RKO (cell line): ENCODE data around the gene LSM7.

Experiments used
- DNase-seq: peaks from one replicate; pipeline ENCODE4 v3.0.0-alpha.2; 2016; ENCODE audit warnings: low spot score

LSM7 gene

GRCh38 chr19:2323707-2324106 lies 4.7 kb downstream of the LSM7 start:
- no peak for DNase-seq

GRCh38 chr19:2321565-2322283 lies 6.7 kb downstream of the LSM7 start:
- no peak for DNase-seq

- DNase-seq, result no peak
These were observed 7.4 kb downstream of the LSM7 start for GRCh38 chr19:2320939-2321338.

GRCh38 chr19:2320049-2320448 lies 8.3 kb downstream of the LSM7 start:
- no peak for DNase-seq

- no peak for DNase-seq
These were observed 8.8 kb downstream of the LSM7 start for GRCh38 chr19:2319551-2319950.

- no peak for DNase-seq
These were observed 9.5 kb downstream of the LSM7 start for GRCh38 chr19:2318923-2319322.

GRCh38 chr19:2317756-2318155 lies 10.6 kb downstream of the LSM7 start:
- no peak for DNase-seq

GRCh38 chr19:2317300-2317699 lies 11.1 kb downstream of the LSM7 start:
- no peak for DNase-seq

- no peak for DNase-seq
These were observed 12.5 kb downstream of the LSM7 start for GRCh38 chr19:2315818-2316353.

- DNase-seq, result no peak
These were observed 13.1 kb downstream of the LSM7 start for GRCh38 chr19:2315121-2315817.

GRCh38 chr19:2312820-2313501 lies 15.4 kb downstream of the LSM7 start:
- DNase-seq, result no peak

GRCh38 chr19:2311093-2311492 lies 17.3 kb downstream of the LSM7 start:
- no peak for DNase-seq

GRCh38 chr19:2309734-2310362 lies 18.5 kb downstream of the LSM7 start:
- DNase-seq, result no peak

GRCh38 chr19:2308114-2308556 lies 20.3 kb downstream of the LSM7 start, which contains the start of gene LINGO3:
TSS of gene LINGO3 (minus strand) at chr19:2308154. CDS start at chr19:2291776, 16,378 bp downstream.
- no peak for DNase-seq

GRCh38 chr19:2307518-2308012 lies 20.8 kb downstream of the LSM7 start:
- DNase-seq, result no peak

- DNase-seq, result no peak
These were observed 21.4 kb downstream of the LSM7 start for GRCh38 chr19:2306971-2307370.

GRCh38 chr19:2306281-2306806 lies 22.0 kb downstream of the LSM7 start:
- DNase-seq, result no peak

GRCh38 chr19:2305452-2306280 lies 22.7 kb downstream of the LSM7 start:
- no peak for DNase-seq

- DNase-seq, result no peak
These were observed 25.1 kb downstream of the LSM7 start for GRCh38 chr19:2303211-2303798.
